GM04503 (cell line): ENCODE data around the gene MORC3.
"Not testable (repeated sequence)": the region's sequence is repeated elsewhere in the genome, so short reads cannot be mapped to it uniquely, and the experiment has no call there.

Experiments used
- DNase-seq: peaks from one replicate; pipeline ENCODE4 v3.0.0-alpha.2; 2012; ENCODE audit warnings: low read depth

The MORC3 gene

GRCh38 chr21:36322083-36322424, 2.1 kb downstream of the MORC3 start:
- no peak for DNase-seq

GRCh38 chr21:36323032-36323431, 3.0 kb downstream of the MORC3 start:
- DNase-seq, result no peak

GRCh38 chr21:36325373-36326010, 5.5 kb downstream of the MORC3 start:
- no peak for DNase-seq

- DNase-seq, result no peak
Observed at GRCh38 chr21:36330904-36331303, 10.9 kb downstream of the MORC3 start.

- DNase-seq, result no peak
Observed at GRCh38 chr21:36337099-36337509, 17.1 kb downstream of the MORC3 start.

- no peak for DNase-seq
Observed at GRCh38 chr21:36338975-36339374, 19.0 kb downstream of the MORC3 start.

GRCh38 chr21:36342581-36342980, 22.6 kb downstream of the MORC3 start:
- DNase-seq, result not testable (repeated sequence)

- DNase-seq, result no peak
Observed at GRCh38 chr21:36344931-36345330, 24.9 kb downstream of the MORC3 start.

GRCh38 chr21:36347278-36347961, 27.4 kb downstream of the MORC3 start:
- no peak for DNase-seq

GRCh38 chr21:36347962-36348328, 27.9 kb downstream of the MORC3 start:
- DNase-seq, result no peak

GRCh38 chr21:36349315-36349714, 29.3 kb downstream of the MORC3 start:
- no peak for DNase-seq

- no peak for DNase-seq
Observed at GRCh38 chr21:36350282-36350910, 30.4 kb downstream of the MORC3 start.

GRCh38 chr21:36354918-36355680, 35.1 kb downstream of the MORC3 start:
- DNase-seq, result no peak

GRCh38 chr21:36355868-36356267, 35.9 kb downstream of the MORC3 start:
- DNase-seq, result no peak

- DNase-seq, result no peak
Observed at GRCh38 chr21:36359185-36359584, 39.2 kb downstream of the MORC3 start.

GRCh38 chr21:36369064-36369685, 49.2 kb downstream of the MORC3 start:
- DNase-seq, result no peak

GRCh38 chr21:36375994-36376393, 56.0 kb downstream of the MORC3 start:
- no peak for DNase-seq

- DNase-seq, result no peak
Observed at GRCh38 chr21:36377391-36377842, 57.4 kb downstream of the MORC3 start.

GRCh38 chr21:36379251-36379650, 59.3 kb downstream of the MORC3 start:
- DNase-seq, result no peak

GRCh38 chr21:36381841-36382589, 62.0 kb downstream of the MORC3 start:
- no peak for DNase-seq

- DNase-seq, result not testable (repeated sequence)
Observed at GRCh38 chr21:36382722-36383121, 62.7 kb downstream of the MORC3 start.

GRCh38 chr21:36384885-36385232, 64.9 kb downstream of the MORC3 start:
- no peak for DNase-seq
